ENCODE measurements around the gene CXCL6. TPM values are rescaled to one million over a fixed set of nuclear protein-coding genes. Genes with fewer than 3 reads are reported as not detected.

The CXCL6 gene
- total RNA-seq, 4 donors from 2014 or later, result 1.8 to 15.8 (median 3.1) TPM; not detected in 1

DNA sequence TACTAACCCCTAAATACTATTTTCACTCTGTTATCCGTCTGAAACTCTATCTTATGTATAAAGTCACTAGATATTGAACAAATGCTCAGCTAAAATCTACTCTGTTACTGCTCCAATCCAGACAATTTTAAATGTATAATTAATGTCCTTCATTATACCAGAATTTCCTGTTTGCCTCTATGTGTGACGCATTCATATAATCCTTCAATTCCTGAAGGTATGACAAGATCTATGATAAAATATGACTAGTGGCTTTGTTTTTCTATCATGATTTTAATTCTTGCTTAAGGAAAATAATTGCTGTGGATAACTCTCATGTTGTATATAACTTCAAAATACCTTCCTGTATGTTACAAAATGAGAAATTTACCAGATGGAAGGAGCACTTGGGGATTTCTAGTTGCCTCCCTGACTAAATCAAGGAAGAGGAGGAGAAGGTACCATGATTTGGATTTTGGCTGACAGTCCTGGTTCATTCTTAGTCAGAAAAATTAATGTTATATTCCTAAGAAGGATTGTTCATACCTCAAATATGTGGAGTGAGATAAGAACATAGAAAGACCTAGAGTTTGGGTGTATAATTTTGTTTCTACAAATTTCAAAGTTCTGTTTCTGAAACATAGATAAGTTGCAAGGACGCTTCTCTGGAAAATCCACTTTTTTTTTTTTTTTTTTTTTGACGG, 4.9 kb downstream of the CXCL6 start:
- no peak for DNase-seq (ENCODE audit: low spot score)
- TF ChIP-seq, protein P1, sequence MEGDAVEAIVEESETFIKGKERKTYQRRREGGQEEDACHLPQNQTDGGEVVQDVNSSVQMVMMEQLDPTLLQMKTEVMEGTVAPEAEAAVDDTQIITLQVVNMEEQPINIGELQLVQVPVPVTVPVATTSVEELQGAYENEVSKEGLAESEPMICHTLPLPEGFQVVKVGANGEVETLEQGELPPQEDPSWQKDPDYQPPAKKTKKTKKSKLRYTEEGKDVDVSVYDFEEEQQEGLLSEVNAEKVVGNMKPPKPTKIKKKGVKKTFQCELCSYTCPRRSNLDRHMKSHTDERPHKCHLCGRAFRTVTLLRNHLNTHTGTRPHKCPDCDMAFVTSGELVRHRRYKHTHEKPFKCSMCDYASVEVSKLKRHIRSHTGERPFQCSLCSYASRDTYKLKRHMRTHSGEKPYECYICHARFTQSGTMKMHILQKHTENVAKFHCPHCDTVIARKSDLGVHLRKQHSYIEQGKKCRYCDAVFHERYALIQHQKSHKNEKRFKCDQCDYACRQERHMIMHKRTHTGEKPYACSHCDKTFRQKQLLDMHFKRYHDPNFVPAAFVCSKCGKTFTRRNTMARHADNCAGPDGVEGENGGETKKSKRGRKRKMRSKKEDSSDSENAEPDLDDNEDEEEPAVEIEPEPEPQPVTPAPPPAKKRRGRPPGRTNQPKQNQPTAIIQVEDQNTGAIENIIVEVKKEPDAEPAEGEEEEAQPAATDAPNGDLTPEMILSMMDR (IDR thresholded peaks at IDR 0.05), result no peak
- ATAC-seq (ENCODE audit: low FRiP score), result peak; percentile 64

DNA sequence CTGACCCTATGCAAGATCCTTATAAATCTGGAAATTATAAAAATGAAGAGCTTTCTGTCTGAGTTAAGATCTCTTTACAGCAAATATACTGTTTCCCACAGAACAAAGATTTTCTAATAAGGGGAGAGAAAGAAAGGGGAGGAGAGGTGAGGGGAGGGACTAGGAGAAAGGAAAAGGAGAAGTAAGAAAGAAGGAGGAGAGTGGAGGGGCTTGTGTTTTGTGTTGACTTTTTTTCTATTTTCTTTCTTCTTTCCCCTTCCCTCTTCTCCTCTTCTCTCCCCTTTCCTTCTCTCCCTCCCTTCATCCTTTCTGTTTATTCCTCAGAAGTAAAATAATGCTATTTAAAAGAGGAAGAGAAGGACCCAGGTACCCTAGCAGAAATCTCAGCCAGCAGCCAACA, 6.2 kb downstream of the CXCL6 start:
- ATAC-seq (ENCODE audit: low FRiP score), result no peak
- DNase-seq (ENCODE audit: low spot score), result no peak
- TF ChIP-seq, protein P1 (IDR thresholded peaks at IDR 0.05), result no peak

DNA sequence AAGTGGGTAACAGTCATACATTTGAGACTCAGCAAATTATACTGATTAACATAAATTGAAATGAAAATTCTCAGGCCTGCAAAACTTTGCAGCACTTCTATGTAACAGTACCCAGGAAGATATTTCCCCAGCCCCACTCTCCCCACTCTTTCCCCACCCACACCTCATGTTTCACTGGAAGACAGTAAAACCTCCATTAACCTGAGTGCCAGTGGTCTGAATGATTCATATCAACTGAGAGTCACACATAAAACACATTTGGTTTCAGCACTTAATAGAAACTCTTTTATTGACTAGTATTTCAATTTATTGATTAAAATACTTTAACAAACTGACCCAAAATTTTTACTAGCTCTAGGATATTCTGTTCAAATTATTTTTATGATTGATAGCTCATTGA, 6.9 kb downstream of the CXCL6 start:
- ATAC-seq (ENCODE audit: low FRiP score), result peak; percentile 43
- no peak for DNase-seq (ENCODE audit: low spot score)
- TF ChIP-seq, protein P1 (IDR thresholded peaks at IDR 0.05), result no peak

DNA sequence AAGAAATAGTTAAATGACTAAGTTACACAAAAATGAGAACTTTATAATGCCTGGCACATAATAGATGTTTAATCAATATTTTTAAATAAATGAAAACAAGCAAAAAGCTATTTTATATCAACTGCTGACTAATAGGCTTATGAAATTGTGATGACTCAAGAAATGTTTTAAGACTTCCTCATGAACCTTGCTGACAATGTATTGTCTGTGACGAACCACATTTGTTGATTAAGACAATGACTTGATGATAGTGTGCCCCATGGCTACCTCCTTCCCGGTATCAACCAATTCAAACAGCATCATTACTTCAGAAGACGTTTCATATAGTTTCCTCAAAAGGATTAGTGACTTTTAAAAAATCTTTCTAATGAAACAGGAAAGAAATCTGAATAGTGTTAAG, 7.9 kb downstream of the CXCL6 start:
- peak; percentile 63 for ATAC-seq (ENCODE audit: low FRiP score)
- no peak for DNase-seq (ENCODE audit: low spot score)
- TF ChIP-seq, protein P1 (IDR thresholded peaks at IDR 0.05), result no peak

DNA sequence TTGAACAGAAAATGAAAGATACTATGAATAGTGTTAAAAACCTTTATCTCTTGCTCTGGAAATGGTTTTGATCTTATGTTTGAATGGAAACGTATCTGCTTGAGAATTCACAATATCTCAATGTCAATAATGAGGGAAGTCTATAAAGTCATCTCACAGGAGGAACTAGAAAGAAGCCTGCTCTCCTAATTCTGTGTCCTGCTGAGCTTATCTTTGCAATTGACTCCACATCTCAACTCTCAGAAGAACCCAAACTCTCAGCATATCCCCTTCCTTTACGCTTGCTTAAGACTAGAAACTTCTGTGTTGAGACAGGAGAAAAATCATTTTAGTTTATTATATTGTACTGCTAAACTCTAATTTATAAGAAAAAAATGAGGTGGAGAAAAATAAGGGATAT, 8.3 kb downstream of the CXCL6 start:
- ATAC-seq (ENCODE audit: low FRiP score), result no peak
- no peak for DNase-seq (ENCODE audit: low spot score)
- TF ChIP-seq, protein P1 (IDR thresholded peaks at IDR 0.05), result no peak

DNA sequence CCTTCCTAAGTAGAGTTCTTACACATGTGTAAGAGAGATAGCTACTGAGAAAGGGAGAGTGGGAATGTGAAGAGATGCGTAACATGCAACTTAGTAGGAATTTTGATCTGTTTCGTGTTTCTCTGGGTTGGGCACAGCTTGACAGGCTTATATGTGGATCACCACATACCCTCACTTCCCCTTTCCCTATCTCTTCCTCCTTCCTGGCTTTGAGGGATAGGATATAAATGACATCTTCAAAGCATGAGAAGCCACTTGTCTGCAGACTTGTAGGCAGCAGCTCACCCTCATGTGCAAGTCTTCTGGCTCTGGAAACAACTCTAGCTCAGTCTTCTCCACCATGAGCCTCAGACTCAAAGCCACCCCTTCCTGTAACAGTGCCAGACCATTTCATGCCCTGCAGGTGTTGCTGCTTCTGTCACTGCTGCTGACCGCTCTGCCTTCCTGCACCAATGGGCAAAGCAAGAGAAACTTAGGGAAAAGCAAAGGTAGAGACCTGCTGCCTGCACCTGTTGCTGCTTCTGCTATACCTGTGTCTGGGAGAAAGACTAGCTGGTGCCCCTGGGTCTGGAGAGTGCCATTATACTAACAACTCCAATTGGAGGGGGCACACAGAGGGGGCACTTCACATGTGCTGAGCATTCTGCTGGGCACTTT, 11.2 kb downstream of the CXCL6 start:
- DNase-seq (ENCODE audit: low spot score), result no peak
- ATAC-seq (ENCODE audit: low FRiP score), result no peak
- TF ChIP-seq, protein P1 (IDR thresholded peaks at IDR 0.05), result no peak
